ENCODE measurements around the gene GALNT18. TPM values are rescaled to one million over a fixed set of nuclear protein-coding genes. Genes with fewer than 3 reads are reported as not detected.

GALNT18 gene
- total and polyA plus RNA-seq, 2 of the 4 experiments (the other 2 are of a cell fraction) = 9.5 to 11.3 TPM

GRCh38 chr11:11263238-11264005, 358.4 kb downstream of the GALNT18 start:
- H4K5ac ChIP-seq (ENCODE audit: low read depth, low read length) = no peak overlapping the region
- 0 out of 2 replicates have a peak, but pooled peaks cover 1% of the 10 kb centered on the region for H3K4me1 ChIP-seq (ENCODE audit: control insufficient read depth, insufficient read depth, low read length)
- intact Hi-C loops (cut with micrococcal nuclease) (loop anchor here (10.0 kb wide), 1 partner anchor 521 kb away; no protein-coding TSS in a partner anchor), dilution Hi-C loops (cut with HindIII; ENCODE audit: low sequenced_read_pairs, unreplicated experiment) (no loop called here), in situ Hi-C loops (cut with MboI; ENCODE audit: low sequenced_read_pairs) (no loop called here)
- no peak overlapping the region for H2AK9ac ChIP-seq (replicated peaks; ENCODE audit: low read depth, low read length, poor library complexity)
- no peak overlapping the region for H3K56ac ChIP-seq (ENCODE audit: extremely low read depth, insufficient read depth, low read length)
- peaks cover 24% of the 10 kb centered on the region for H3K27me3 ChIP-seq (ENCODE audit: control insufficient read depth, insufficient read depth, low read length)
- H3K23ac ChIP-seq (ENCODE audit: low read depth, low read length) = no peak overlapping the region
- no peak overlapping the region for H2BK15ac ChIP-seq (ENCODE audit: low read depth, low read length)
- H3K9ac ChIP-seq (ENCODE audit: low read depth, low read length) = no peak overlapping the region
- DNase-seq (peak; percentile 7), ATAC-seq (ENCODE audit: low read depth) (no peak)
- H3K36me3 ChIP-seq (ENCODE audit: control insufficient read depth, insufficient read depth, low read length) = no peaks in the 10 kb centered on the region
- WGBS, 2 experiments (ENCODE audit: extremely low coverage in 2 of 2, insufficient read length in 1 of 2) = 52% methylated on average over 3 of the region's 8 CpGs; no CpG with 5 or more reads in 1 of the 2 experiments
- H4K91ac ChIP-seq (ENCODE audit: insufficient read depth, low read depth, low read length) = no peak overlapping the region
- no peak overlapping the region for H3K14ac ChIP-seq (replicated peaks; ENCODE audit: low read depth, low read length)
- no peaks in the 10 kb centered on the region for H3K79me1 ChIP-seq (ENCODE audit: low read depth in 1 of 2, low read length in 2 of 2)
- no peak overlapping the region for H2AFZ ChIP-seq (replicated peaks; ENCODE audit: low read length, poor library complexity)
- no peak overlapping the region for H2BK20ac ChIP-seq (ENCODE audit: low read depth, low read length)
- no peak overlapping the region for H3K4me2 ChIP-seq (ENCODE audit: low read depth, low read length)
- no peak overlapping the region for H2BK120ac ChIP-seq (ENCODE audit: low read depth, low read length)
- no peak overlapping the region for H2BK5ac ChIP-seq (ENCODE audit: low read depth, low read length, poor library complexity, severe bottlenecking)
- ChIA-PET POLR2A (ENCODE audit: unreplicated experiment) (no interaction called here), CTCF (no interaction called here)
- no peak overlapping the region for H3K27ac ChIP-seq (ENCODE audit: insufficient read depth, low read length)
- no TSS peak for BruUV-seq (replicated peaks)
- H4K20me1 ChIP-seq (ENCODE audit: insufficient read depth, low read length) = no peaks in the 10 kb centered on the region
- H3K4ac ChIP-seq (ENCODE audit: low read depth, low read length) = no peak overlapping the region
- H4K8ac ChIP-seq (ENCODE audit: low read depth in 2 of 2, low read length in 2 of 2) = no peak overlapping the region
- H2AK5ac ChIP-seq (ENCODE audit: low read depth, low read length) = no peak overlapping the region
- H3K18ac ChIP-seq (ENCODE audit: low read depth, low read length) = no peak overlapping the region
- H3K4me3 ChIP-seq (ENCODE audit: insufficient read depth, low read depth, low read length) = no peak overlapping the region
- H3K9me1 ChIP-seq (ENCODE audit: insufficient read depth, low read length) = no peaks in the 10 kb centered on the region
- H3K9me3 ChIP-seq (ENCODE audit: control insufficient read depth, insufficient read depth, low read length) = no peaks in the 10 kb centered on the region
- TF ChIP-seq MXI1 (IDR thresholded peaks at IDR 0.05; ENCODE audit: borderline replicate concordance, low read depth, low read length) (no peak), MAFK (IDR thresholded peaks at IDR 0.05; ENCODE audit: low read depth, low read length) (no peak), RAD21 (IDR thresholded peaks at IDR 0.05; ENCODE audit: low read length) (no peak), USF2 (IDR thresholded peaks at IDR 0.05; ENCODE audit: low read depth, low read length) (no peak), CHD1 (IDR thresholded peaks at IDR 0.05; ENCODE audit: low read depth, low read length) (no peak), CTCF (conservative IDR thresholded peaks at IDR 0.05; ENCODE audit: low read depth, low read length) (no peak), CEBPB (IDR thresholded peaks at IDR 0.05; ENCODE audit: low read depth, low read length) (no peak), RCOR1 (IDR thresholded peaks at IDR 0.05; ENCODE audit: insufficient replicate concordance, low read length) (no peak), BHLHE40 (IDR thresholded peaks at IDR 0.05; ENCODE audit: low read depth, low read length) (no peak), FOS (IDR thresholded peaks at IDR 0.05; ENCODE audit: low read depth, low read length) (no peak), RFX5 (IDR thresholded peaks at IDR 0.05; ENCODE audit: low read depth, low read length) (no peak), NFE2L2 (IDR thresholded peaks at IDR 0.05; ENCODE audit: low read depth, low read length) (no peak), MAZ (IDR thresholded peaks at IDR 0.05; ENCODE audit: borderline replicate concordance, low read depth, low read length) (no peak), ELK1 (IDR thresholded peaks at IDR 0.05; ENCODE audit: borderline replicate concordance, low read depth, low read length) (no peak), POLR2A (IDR thresholded peaks at IDR 0.05; ENCODE audit: low read depth, low read length) (no peak), SMC3 (IDR thresholded peaks at IDR 0.05; ENCODE audit: low read depth, low read length) (no peak)

Measured in IMR-90 (cell line).